ENCODE measurements around the gene OR2T6. TPM values are rescaled to one million over a fixed set of nuclear protein-coding genes. Genes with fewer than 3 reads are reported as not detected.

Gene OR2T6
- total and polyA plus RNA-seq, 9 of the 15 experiments (the other 6 are each of a cell fraction or from before 2014, with no cell fraction given), result not detected

DNA sequence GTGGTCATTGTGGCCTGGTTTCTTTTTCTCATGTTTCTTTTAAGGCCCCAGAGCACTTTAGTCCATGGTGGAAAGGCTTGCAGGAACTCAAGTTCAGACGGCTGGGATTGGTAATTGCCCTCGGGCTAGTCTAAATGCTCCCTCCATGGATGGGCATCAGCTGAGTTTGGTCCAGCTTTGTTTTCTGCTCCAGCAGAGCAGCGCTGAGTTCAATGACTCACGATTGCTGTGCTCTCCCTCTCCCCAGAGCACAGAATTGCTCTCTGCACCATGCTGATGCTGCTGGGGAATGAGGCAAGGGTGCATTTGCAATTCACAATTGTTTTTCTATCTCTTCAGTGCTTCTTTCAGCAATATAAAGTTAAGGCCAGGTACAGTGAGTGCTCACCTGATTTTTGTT, 1.8 kb upstream of the OR2T6 start:
- H3K4me2 ChIP-seq (ENCODE audit: insufficient read depth, low read length), result no peak overlapping the region
- no peaks in the 10 kb centered on the region; the same call in 1 of the 2 replicates for H3K9me3 ChIP-seq (replicated peaks; ENCODE audit: control insufficient read depth, insufficient read depth, low read depth, low read length)
- ChIA-PET CTCF (ENCODE audit: low intra/inter-chr PET ratio) (no interaction called here), POLR2A (no interaction called here)
- ATAC-seq, result no peak
- H3K79me2 ChIP-seq (ENCODE audit: control insufficient read depth, insufficient read depth, low read length), result no peaks in the 10 kb centered on the region
- FAIRE-seq, result no peak
- BruUV-seq (replicated peaks), result no TSS peak
- H3K9ac ChIP-seq (ENCODE audit: insufficient read depth in 1 of 2, low read depth in 2 of 2, low read length in 2 of 2), result no peak overlapping the region
- H3K4me1 ChIP-seq (replicated peaks in 1 of 2; ENCODE audit: control insufficient read depth in 2 of 2, insufficient read depth in 2 of 2, low read length in 2 of 2), result no peaks in the 10 kb centered on the region
- H3K27ac ChIP-seq (ENCODE audit: extremely low read depth, low read depth, low read length), result no peak overlapping the region
- no peak overlapping the region for H3K4me3 ChIP-seq
- intact Hi-C loops (cut with micrococcal nuclease) (no loop called here), in situ Hi-C loops (cut with MboI) (no loop called here)
- WGBS (ENCODE audit: insufficient coverage, low coverage, missing lambda C conversion rate), result 0% methylated on average over 4 of the region's 4 CpGs
- no peak for DNase-seq (ENCODE audit: extremely low read depth in 1 of 4, low spot score in 3 of 4)
- no peaks in the 10 kb centered on the region for H3K36me3 ChIP-seq (ENCODE audit: control insufficient read depth, insufficient read depth, low read length)
- no peaks in the 10 kb centered on the region for H3K9me1 ChIP-seq (ENCODE audit: control insufficient read depth, insufficient read depth, low read length)
- H2AFZ ChIP-seq (ENCODE audit: low read depth, low read length), result no peak overlapping the region
- no peaks in the 10 kb centered on the region for H3K27me3 ChIP-seq (ENCODE audit: control insufficient read depth in 2 of 2, insufficient read depth in 2 of 2, low read length in 2 of 2)
- no peaks in the 10 kb centered on the region for H4K20me1 ChIP-seq (replicated peaks; ENCODE audit: control insufficient read depth, insufficient read depth, low read length)
- TF ChIP-seq ZNF184 (CRISPR knock-in tag; IDR thresholded peaks at IDR 0.05), result no peak
- TF ChIP-seq TRIM28 (IDR thresholded peaks at IDR 0.05), result no peak
- no peak for TF ChIP-seq PTRF (tag; IDR thresholded peaks at IDR 0.05)
- TF ChIP-seq, protein P1, sequence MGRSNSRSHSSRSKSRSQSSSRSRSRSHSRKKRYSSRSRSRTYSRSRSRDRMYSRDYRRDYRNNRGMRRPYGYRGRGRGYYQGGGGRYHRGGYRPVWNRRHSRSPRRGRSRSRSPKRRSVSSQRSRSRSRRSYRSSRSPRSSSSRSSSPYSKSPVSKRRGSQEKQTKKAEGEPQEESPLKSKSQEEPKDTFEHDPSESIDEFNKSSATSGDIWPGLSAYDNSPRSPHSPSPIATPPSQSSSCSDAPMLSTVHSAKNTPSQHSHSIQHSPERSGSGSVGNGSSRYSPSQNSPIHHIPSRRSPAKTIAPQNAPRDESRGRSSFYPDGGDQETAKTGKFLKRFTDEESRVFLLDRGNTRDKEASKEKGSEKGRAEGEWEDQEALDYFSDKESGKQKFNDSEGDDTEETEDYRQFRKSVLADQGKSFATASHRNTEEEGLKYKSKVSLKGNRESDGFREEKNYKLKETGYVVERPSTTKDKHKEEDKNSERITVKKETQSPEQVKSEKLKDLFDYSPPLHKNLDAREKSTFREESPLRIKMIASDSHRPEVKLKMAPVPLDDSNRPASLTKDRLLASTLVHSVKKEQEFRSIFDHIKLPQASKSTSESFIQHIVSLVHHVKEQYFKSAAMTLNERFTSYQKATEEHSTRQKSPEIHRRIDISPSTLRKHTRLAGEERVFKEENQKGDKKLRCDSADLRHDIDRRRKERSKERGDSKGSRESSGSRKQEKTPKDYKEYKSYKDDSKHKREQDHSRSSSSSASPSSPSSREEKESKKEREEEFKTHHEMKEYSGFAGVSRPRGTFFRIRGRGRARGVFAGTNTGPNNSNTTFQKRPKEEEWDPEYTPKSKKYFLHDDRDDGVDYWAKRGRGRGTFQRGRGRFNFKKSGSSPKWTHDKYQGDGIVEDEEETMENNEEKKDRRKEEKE (IDR thresholded peaks at IDR 0.05; ENCODE audit: borderline replicate concordance in 1 of 2, control insufficient read depth in 1 of 2, low read depth in 2 of 2, low read length in 1 of 2), result no peak
- TF ChIP-seq CHCHD3 (CRISPR knock-in tag; IDR thresholded peaks at IDR 0.05), result no peak
- TF ChIP-seq, protein P2, sequence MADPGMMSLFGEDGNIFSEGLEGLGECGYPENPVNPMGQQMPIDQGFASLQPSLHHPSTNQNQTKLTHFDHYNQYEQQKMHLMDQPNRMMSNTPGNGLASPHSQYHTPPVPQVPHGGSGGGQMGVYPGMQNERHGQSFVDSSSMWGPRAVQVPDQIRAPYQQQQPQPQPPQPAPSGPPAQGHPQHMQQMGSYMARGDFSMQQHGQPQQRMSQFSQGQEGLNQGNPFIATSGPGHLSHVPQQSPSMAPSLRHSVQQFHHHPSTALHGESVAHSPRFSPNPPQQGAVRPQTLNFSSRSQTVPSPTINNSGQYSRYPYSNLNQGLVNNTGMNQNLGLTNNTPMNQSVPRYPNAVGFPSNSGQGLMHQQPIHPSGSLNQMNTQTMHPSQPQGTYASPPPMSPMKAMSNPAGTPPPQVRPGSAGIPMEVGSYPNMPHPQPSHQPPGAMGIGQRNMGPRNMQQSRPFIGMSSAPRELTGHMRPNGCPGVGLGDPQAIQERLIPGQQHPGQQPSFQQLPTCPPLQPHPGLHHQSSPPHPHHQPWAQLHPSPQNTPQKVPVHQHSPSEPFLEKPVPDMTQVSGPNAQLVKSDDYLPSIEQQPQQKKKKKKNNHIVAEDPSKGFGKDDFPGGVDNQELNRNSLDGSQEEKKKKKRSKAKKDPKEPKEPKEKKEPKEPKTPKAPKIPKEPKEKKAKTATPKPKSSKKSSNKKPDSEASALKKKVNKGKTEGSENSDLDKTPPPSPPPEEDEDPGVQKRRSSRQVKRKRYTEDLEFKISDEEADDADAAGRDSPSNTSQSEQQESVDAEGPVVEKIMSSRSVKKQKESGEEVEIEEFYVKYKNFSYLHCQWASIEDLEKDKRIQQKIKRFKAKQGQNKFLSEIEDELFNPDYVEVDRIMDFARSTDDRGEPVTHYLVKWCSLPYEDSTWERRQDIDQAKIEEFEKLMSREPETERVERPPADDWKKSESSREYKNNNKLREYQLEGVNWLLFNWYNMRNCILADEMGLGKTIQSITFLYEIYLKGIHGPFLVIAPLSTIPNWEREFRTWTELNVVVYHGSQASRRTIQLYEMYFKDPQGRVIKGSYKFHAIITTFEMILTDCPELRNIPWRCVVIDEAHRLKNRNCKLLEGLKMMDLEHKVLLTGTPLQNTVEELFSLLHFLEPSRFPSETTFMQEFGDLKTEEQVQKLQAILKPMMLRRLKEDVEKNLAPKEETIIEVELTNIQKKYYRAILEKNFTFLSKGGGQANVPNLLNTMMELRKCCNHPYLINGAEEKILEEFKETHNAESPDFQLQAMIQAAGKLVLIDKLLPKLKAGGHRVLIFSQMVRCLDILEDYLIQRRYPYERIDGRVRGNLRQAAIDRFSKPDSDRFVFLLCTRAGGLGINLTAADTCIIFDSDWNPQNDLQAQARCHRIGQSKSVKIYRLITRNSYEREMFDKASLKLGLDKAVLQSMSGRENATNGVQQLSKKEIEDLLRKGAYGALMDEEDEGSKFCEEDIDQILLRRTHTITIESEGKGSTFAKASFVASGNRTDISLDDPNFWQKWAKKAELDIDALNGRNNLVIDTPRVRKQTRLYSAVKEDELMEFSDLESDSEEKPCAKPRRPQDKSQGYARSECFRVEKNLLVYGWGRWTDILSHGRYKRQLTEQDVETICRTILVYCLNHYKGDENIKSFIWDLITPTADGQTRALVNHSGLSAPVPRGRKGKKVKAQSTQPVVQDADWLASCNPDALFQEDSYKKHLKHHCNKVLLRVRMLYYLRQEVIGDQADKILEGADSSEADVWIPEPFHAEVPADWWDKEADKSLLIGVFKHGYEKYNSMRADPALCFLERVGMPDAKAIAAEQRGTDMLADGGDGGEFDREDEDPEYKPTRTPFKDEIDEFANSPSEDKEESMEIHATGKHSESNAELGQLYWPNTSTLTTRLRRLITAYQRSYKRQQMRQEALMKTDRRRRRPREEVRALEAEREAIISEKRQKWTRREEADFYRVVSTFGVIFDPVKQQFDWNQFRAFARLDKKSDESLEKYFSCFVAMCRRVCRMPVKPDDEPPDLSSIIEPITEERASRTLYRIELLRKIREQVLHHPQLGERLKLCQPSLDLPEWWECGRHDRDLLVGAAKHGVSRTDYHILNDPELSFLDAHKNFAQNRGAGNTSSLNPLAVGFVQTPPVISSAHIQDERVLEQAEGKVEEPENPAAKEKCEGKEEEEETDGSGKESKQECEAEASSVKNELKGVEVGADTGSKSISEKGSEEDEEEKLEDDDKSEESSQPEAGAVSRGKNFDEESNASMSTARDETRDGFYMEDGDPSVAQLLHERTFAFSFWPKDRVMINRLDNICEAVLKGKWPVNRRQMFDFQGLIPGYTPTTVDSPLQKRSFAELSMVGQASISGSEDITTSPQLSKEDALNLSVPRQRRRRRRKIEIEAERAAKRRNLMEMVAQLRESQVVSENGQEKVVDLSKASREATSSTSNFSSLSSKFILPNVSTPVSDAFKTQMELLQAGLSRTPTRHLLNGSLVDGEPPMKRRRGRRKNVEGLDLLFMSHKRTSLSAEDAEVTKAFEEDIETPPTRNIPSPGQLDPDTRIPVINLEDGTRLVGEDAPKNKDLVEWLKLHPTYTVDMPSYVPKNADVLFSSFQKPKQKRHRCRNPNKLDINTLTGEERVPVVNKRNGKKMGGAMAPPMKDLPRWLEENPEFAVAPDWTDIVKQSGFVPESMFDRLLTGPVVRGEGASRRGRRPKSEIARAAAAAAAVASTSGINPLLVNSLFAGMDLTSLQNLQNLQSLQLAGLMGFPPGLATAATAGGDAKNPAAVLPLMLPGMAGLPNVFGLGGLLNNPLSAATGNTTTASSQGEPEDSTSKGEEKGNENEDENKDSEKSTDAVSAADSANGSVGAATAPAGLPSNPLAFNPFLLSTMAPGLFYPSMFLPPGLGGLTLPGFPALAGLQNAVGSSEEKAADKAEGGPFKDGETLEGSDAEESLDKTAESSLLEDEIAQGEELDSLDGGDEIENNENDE (IDR thresholded peaks at IDR 0.05; ENCODE audit: low read depth, low read length), result no peak
- no peak for TF ChIP-seq KLF13 (tag; IDR thresholded peaks at IDR 0.05; ENCODE audit: borderline replicate concordance, low read depth)
- TF ChIP-seq ZNF584 (CRISPR knock-in tag; IDR thresholded peaks at IDR 0.05; ENCODE audit: low read depth), result no peak
